NCI-H446 (cell line): Measurements from ENCODE around the gene SMIM38.

Source experiments
- DNase-seq, 2 experiments: peaks; one replicate each; lab custom pipeline; 2025; lab: John Stamatoyannopoulos, UW

The SMIM38 gene

GRCh38 chr11:69180726-69181125, 25.0 kb downstream of the SMIM38 start:
- no peak for DNase-seq

- no peak for DNase-seq
Observed at GRCh38 chr11:69183613-69184012, 27.9 kb downstream of the SMIM38 start.

- DNase-seq = no peak
Observed at GRCh38 chr11:69186316-69187260, 30.9 kb downstream of the SMIM38 start.

GRCh38 chr11:69187540-69188065, 31.9 kb downstream of the SMIM38 start:
- DNase-seq = no peak

- DNase-seq = no peak
Observed at GRCh38 chr11:69189059-69189458, 33.3 kb downstream of the SMIM38 start.

- no peak for DNase-seq
Observed at GRCh38 chr11:69190796-69191536, 35.2 kb downstream of the SMIM38 start.

- no peak for DNase-seq
Observed at GRCh38 chr11:69192301-69192721, 36.6 kb downstream of the SMIM38 start.

- DNase-seq = no peak
Observed at GRCh38 chr11:69193151-69193550, 37.4 kb downstream of the SMIM38 start.

- no peak for DNase-seq
Observed at GRCh38 chr11:69193629-69194028, 37.9 kb downstream of the SMIM38 start.

- no peak for DNase-seq
Observed at GRCh38 chr11:69194396-69194795, 38.7 kb downstream of the SMIM38 start.

- DNase-seq = no peak
Observed at GRCh38 chr11:69194956-69195355, 39.2 kb downstream of the SMIM38 start.

GRCh38 chr11:69195824-69196782, 40.4 kb downstream of the SMIM38 start:
- no peak for DNase-seq

- DNase-seq = no peak
Observed at GRCh38 chr11:69196783-69197169, 41.0 kb downstream of the SMIM38 start.

GRCh38 chr11:69198891-69199582, 43.3 kb downstream of the SMIM38 start:
- DNase-seq = no peak

GRCh38 chr11:69199583-69200315, 44.0 kb downstream of the SMIM38 start:
- no peak for DNase-seq

- no peak for DNase-seq
Observed at GRCh38 chr11:69200331-69201065, 44.8 kb downstream of the SMIM38 start.

- DNase-seq = no peak
Observed at GRCh38 chr11:69201066-69201365, 45.3 kb downstream of the SMIM38 start.

GRCh38 chr11:69201764-69202370, 46.1 kb downstream of the SMIM38 start:
- no peak for DNase-seq

GRCh38 chr11:69202511-69203221, 46.9 kb downstream of the SMIM38 start:
- DNase-seq = no peak
